GM21576 (cell line): Measurements from ENCODE around the gene CD300LG.

Source experiments
- ATAC-seq: cut with Tn5 transposase; IDR thresholded peaks from one replicate; pipeline ENCODE4 v1.9.1; 2021; ENCODE audit warnings: mild to moderate bottlenecking, moderate library complexity; ENCODE audit not compliant: unreplicated experiment

Gene CD300LG

GRCh38 chr17:43905400-43905984, 58.5 kb downstream of the CD300LG start:
- no peak for ATAC-seq

- ATAC-seq, result no peak
Observed at GRCh38 chr17:43905985-43906852, 59.2 kb downstream of the CD300LG start.

- ATAC-seq, result no peak
Observed at GRCh38 chr17:43906951-43907424, 60.0 kb downstream of the CD300LG start.

- no peak for ATAC-seq
Observed at GRCh38 chr17:43907425-43907981, 60.5 kb downstream of the CD300LG start, which contains the start of gene MPP2. Gene MPP2, minus strand, starts transcription at chr17:43907536. Its CDS starts 3,076 bp downstream, at chr17:43904460.

- ATAC-seq, result no peak
Observed at GRCh38 chr17:43907998-43908721, 61.2 kb downstream of the CD300LG start.

- no peak for ATAC-seq
Observed at GRCh38 chr17:43909537-43910231, 62.7 kb downstream of the CD300LG start.

- no peak for ATAC-seq
Observed at GRCh38 chr17:43911904-43912303, 64.9 kb downstream of the CD300LG start.

- ATAC-seq, result no peak
Observed at GRCh38 chr17:43912635-43913304, 65.8 kb downstream of the CD300LG start.
